A673 (cell line): ENCODE measurements around the gene IFNL1.

Experiments
- EZH2 ChIP-seq: fragments of 200-600 bp; sonication (generic); IDR thresholded peaks from 2 replicates; pipeline ENCODE4 v1.6.1; 2017; ENCODE audit warnings: borderline replicate concordance, low read depth, mild to moderate bottlenecking, mixed read lengths, antibody characterized with exemption, low read length; ENCODE audit not compliant: poor library complexity, severe bottlenecking
- TF ChIP-seq, protein P1 (sequence below): fragments of 300-800, 200-600 bp; sonication (generic); conservative IDR thresholded peaks from 2 replicates; pipeline ENCODE4 v1.5.1; 2017; ENCODE audit warnings: low read depth, mild to moderate bottlenecking, antibody characterized with exemption, low read length, moderate library complexity, mixed read lengths

DNA sequence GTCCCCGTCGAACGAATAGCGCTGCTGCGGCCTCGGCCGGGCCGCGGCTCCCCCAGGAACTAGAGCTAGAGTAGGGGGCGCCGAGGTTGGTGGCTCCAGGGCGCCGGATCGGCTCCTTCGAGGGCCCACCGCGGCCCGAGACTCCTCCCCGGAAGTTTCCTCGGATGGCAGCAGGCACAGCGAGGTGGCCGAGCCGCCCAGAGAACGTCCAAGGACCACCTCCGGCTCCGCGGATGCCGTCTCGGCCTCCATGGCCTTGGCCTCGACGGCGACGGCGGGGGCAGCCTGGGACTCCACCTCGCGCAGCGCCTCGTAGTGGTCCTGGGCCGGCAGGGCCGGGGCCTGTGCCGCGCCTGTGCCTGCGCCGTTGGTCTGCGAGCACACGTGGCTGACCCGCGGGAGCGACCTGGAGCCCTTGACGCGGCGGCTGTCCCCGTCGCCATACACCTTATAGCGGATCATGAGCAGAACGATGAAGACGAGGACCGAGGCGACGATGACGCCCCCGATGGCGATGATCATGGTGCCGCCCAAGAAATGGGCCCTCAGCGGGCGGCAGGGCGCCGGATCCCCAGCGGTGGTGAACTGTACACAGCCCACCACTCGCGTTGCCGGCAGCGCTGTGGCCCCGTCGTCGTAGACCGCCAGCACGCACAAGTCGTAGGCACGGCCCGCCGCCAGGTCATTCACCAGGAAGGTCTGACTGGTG lies 11.8 kb downstream of the IFNL1 start:
- TF ChIP-seq, protein P1, sequence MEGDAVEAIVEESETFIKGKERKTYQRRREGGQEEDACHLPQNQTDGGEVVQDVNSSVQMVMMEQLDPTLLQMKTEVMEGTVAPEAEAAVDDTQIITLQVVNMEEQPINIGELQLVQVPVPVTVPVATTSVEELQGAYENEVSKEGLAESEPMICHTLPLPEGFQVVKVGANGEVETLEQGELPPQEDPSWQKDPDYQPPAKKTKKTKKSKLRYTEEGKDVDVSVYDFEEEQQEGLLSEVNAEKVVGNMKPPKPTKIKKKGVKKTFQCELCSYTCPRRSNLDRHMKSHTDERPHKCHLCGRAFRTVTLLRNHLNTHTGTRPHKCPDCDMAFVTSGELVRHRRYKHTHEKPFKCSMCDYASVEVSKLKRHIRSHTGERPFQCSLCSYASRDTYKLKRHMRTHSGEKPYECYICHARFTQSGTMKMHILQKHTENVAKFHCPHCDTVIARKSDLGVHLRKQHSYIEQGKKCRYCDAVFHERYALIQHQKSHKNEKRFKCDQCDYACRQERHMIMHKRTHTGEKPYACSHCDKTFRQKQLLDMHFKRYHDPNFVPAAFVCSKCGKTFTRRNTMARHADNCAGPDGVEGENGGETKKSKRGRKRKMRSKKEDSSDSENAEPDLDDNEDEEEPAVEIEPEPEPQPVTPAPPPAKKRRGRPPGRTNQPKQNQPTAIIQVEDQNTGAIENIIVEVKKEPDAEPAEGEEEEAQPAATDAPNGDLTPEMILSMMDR = no peak
- TF ChIP-seq EZH2 = no peak
